Adrenal gland (tissue), 5 donors: ENCODE data around the gene KAZN.

Experiments
- POLR2A ChIP-seq, 2 donors: fragments of 450-650 bp; IDR thresholded peaks; one replicate each; pipeline ENCODE4 v1.6.1; 2017; ENCODE audit warnings: antibody characterized with exemption in 2 of 2, mild to moderate bottlenecking in 2 of 2, moderate library complexity in 1 of 2
- TF ChIP-seq, protein P1 (sequence below), 6 experiments: fragments of 450-650 bp in 4 of 6; fragments of 200-600 bp in 2 of 6; sonication (generic) in 1 of 6; IDR thresholded peaks; 1 replicate in 5 of 6; 2 replicates in 1 of 6; pipeline versions ENCODE4 v1.5.1 to v1.8.0; 2016 to 2021; ENCODE audit warnings: antibody characterized with exemption in 6 of 6, mild to moderate bottlenecking in 2 of 6, moderate library complexity in 1 of 6
- donor health status: DM: no; HTN: no; CAD: no.

GRCh38 chr1:14661222-14661621, 62.7 kb downstream of the KAZN start:
- TF ChIP-seq, protein P1, sequence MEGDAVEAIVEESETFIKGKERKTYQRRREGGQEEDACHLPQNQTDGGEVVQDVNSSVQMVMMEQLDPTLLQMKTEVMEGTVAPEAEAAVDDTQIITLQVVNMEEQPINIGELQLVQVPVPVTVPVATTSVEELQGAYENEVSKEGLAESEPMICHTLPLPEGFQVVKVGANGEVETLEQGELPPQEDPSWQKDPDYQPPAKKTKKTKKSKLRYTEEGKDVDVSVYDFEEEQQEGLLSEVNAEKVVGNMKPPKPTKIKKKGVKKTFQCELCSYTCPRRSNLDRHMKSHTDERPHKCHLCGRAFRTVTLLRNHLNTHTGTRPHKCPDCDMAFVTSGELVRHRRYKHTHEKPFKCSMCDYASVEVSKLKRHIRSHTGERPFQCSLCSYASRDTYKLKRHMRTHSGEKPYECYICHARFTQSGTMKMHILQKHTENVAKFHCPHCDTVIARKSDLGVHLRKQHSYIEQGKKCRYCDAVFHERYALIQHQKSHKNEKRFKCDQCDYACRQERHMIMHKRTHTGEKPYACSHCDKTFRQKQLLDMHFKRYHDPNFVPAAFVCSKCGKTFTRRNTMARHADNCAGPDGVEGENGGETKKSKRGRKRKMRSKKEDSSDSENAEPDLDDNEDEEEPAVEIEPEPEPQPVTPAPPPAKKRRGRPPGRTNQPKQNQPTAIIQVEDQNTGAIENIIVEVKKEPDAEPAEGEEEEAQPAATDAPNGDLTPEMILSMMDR (IDR thresholded peaks at IDR 0.05), result no peak
- TF ChIP-seq POLR2A (IDR thresholded peaks at IDR 0.05), result no peak
